ENCODE results near the gene CAPN9.

CAPN9 gene

GRCh38 chr1:230794871-230795605 is 47.9 kb downstream of the CAPN9 start:
- ATAC-seq, result no peak
- no peak for TF ChIP-seq ZC3H10 (CRISPR knock-in tag; IDR thresholded peaks at IDR 0.05)
- TF ChIP-seq ARNTL (CRISPR knock-in tag; IDR thresholded peaks at IDR 0.05; ENCODE audit: borderline replicate concordance, low read depth), result no peak
- TF ChIP-seq ESRRG (CRISPR knock-in tag; IDR thresholded peaks at IDR 0.05), result no peak
- TF ChIP-seq ISL1 (CRISPR knock-in tag; IDR thresholded peaks at IDR 0.05), result no peak
- no peak for TF ChIP-seq ZNF565 (CRISPR knock-in tag; conservative IDR thresholded peaks at IDR 0.05; ENCODE audit: low read depth)
- TF ChIP-seq TOX (CRISPR knock-in tag; IDR thresholded peaks at IDR 0.05; ENCODE audit: borderline replicate concordance), result no peak
- TF ChIP-seq CSDC2 (CRISPR knock-in tag; IDR thresholded peaks at IDR 0.05), result no peak
- TF ChIP-seq CREB5 (CRISPR knock-in tag; IDR thresholded peaks at IDR 0.05; ENCODE audit: low read depth), result no peak
- TF ChIP-seq OSR1 (CRISPR knock-in tag; IDR thresholded peaks at IDR 0.05), result no peak
- no peak for TF ChIP-seq ZNF8 (CRISPR knock-in tag; IDR thresholded peaks at IDR 0.05)
- no peak for TF ChIP-seq TCF4 (CRISPR knock-in tag; IDR thresholded peaks at IDR 0.05; ENCODE audit: borderline replicate concordance)
- no peak for TF ChIP-seq RARB (CRISPR knock-in tag; IDR thresholded peaks at IDR 0.05)
- TF ChIP-seq ZFP3 (CRISPR knock-in tag; IDR thresholded peaks at IDR 0.05), result no peak
- no peak for TF ChIP-seq POU6F1 (CRISPR knock-in tag; IDR thresholded peaks at IDR 0.05; ENCODE audit: borderline replicate concordance, low read depth)
- no peak for TF ChIP-seq CSRNP3 (CRISPR knock-in tag; IDR thresholded peaks at IDR 0.05)
- TF ChIP-seq SNAI2 (CRISPR knock-in tag; IDR thresholded peaks at IDR 0.05), result no peak

GRCh38 chr1:230796626-230797025 is 49.4 kb downstream of the CAPN9 start:
- ATAC-seq, result no peak
- no peak for TF ChIP-seq CSDC2 (CRISPR knock-in tag; IDR thresholded peaks at IDR 0.05)
- no peak for TF ChIP-seq TCF4 (CRISPR knock-in tag; IDR thresholded peaks at IDR 0.05; ENCODE audit: borderline replicate concordance)
- no peak for TF ChIP-seq BACH2 (CRISPR knock-in tag; IDR thresholded peaks at IDR 0.05; ENCODE audit: borderline replicate concordance)
- TF ChIP-seq TOX (CRISPR knock-in tag; IDR thresholded peaks at IDR 0.05; ENCODE audit: borderline replicate concordance), result no peak
- TF ChIP-seq CSRNP3 (CRISPR knock-in tag; IDR thresholded peaks at IDR 0.05), result no peak
- no peak for TF ChIP-seq ESRRG (CRISPR knock-in tag; IDR thresholded peaks at IDR 0.05)
- TF ChIP-seq GLIS3 (CRISPR knock-in tag; IDR thresholded peaks at IDR 0.05), result no peak
- TF ChIP-seq ZFP30 (CRISPR knock-in tag; IDR thresholded peaks at IDR 0.05), result no peak
- TF ChIP-seq ZNF8 (CRISPR knock-in tag; IDR thresholded peaks at IDR 0.05), result no peak
- TF ChIP-seq ZFP3 (CRISPR knock-in tag; IDR thresholded peaks at IDR 0.05), result no peak
- no peak for TF ChIP-seq RARB (CRISPR knock-in tag; IDR thresholded peaks at IDR 0.05)
- no peak for TF ChIP-seq POU6F1 (CRISPR knock-in tag; IDR thresholded peaks at IDR 0.05; ENCODE audit: borderline replicate concordance, low read depth)
- TF ChIP-seq ZNF565 (CRISPR knock-in tag; conservative IDR thresholded peaks at IDR 0.05; ENCODE audit: low read depth), result no peak
- TF ChIP-seq CREB5 (CRISPR knock-in tag; IDR thresholded peaks at IDR 0.05; ENCODE audit: low read depth), result no peak
